B cell (primary cell): ENCODE results near the gene TRIM2. TPM values are rescaled to one million over a fixed set of nuclear protein-coding genes. Genes with fewer than 3 reads are reported as not detected.

ENCODE experiments used
- ATAC-seq: fragments of 200-7000 bp; cut with Tn5 transposase; one replicate; pipeline ENCODE4 v1.10.0; 2021; ENCODE audit warnings: low read depth, mild to moderate bottlenecking, moderate number of reproducible peaks, moderate library complexity
- CTCF ChIA-PET: fragments of 350-600 bp; sonication (Branson Sonifier 250); formaldehyde crosslinking; loops from one replicate; lab custom pipeline; 2021; ENCODE audit warnings: antibody characterized with exemption, inconsistent platforms; lab: Charles Lee
- POLR2A ChIA-PET: fragments of 350-600 bp; sonication (Branson Sonifier 250); formaldehyde crosslinking; loops from one replicate; lab custom pipeline; 2021; ENCODE audit warnings: antibody characterized with exemption; lab: Charles Lee
- DNase-seq: peaks from one replicate; pipeline ENCODE4 v3.0.0; 2013
- H2AFZ ChIP-seq: 2 replicates; pipeline ENCODE4 v1.6.1; 2012; ENCODE audit warnings: mild to moderate bottlenecking, low read depth, low read length; ENCODE audit not compliant: insufficient read depth, poor library complexity, severe bottlenecking
- H3K27ac ChIP-seq, 2 donors: 1 replicate in 1 of 2; 2 replicates in 1 of 2; pipeline ENCODE4 v1.5.1; 2012 to 2013; ENCODE audit warnings: low read length in 2 of 2, mild to moderate bottlenecking in 2 of 2, moderate library complexity in 1 of 2
- H3K27me3 ChIP-seq, 4 experiments: fragments of 200-600 bp in 1 of 4; sonication (generic) in 1 of 4; replicated peaks in 1 of 4; 1 replicate in 2 of 4; 2 replicates in 2 of 4; pipeline versions ENCODE4 v1.6.1 to v1.7.0; 2013 to 2016; ENCODE audit warnings: low read length in 3 of 4, mild to moderate bottlenecking in 2 of 4, mixed read lengths in 1 of 4, moderate library complexity in 1 of 4; ENCODE audit not compliant: insufficient read depth in 4 of 4, control insufficient read depth in 3 of 4; ENCODE audit errors: control extremely low read depth in 1 of 4
- H3K36me3 ChIP-seq, 2 experiments: replicated peaks in 1 of 2; 1 replicate in 1 of 2; 2 replicates in 1 of 2; pipeline versions ENCODE4 v1.6.1 to v1.7.1; 2013; ENCODE audit warnings: low read length in 1 of 2; ENCODE audit not compliant: insufficient read depth in 2 of 2, control insufficient read depth in 1 of 2; ENCODE audit errors: control extremely low read depth in 1 of 2, extremely low read depth in 1 of 2
- H3K4me1 ChIP-seq, 2 donors: fragments of 200-600 bp in 1 of 2; sonication (generic) in 1 of 2; 1 replicate in 1 of 2; 2 replicates in 1 of 2; pipeline versions ENCODE4 v1.5.1 to v1.6.1; 2013 to 2017; ENCODE audit warnings: low read length in 2 of 2; ENCODE audit not compliant: control insufficient read depth in 2 of 2, insufficient read depth in 2 of 2
- H3K4me2 ChIP-seq: replicated peaks from 2 replicates; pipeline ENCODE3; 2012; ENCODE audit warnings: mild to moderate bottlenecking, low read depth, low read length; ENCODE audit not compliant: poor library complexity, severe bottlenecking
- H3K4me3 ChIP-seq, 5 experiments: fragments of 200-600 bp in 1 of 5; sonication (generic) in 1 of 5; 1 replicate in 3 of 5; 2 replicates in 2 of 5; pipeline versions ENCODE4 v1.5.1 to v1.7.0; 2011 to 2016; ENCODE audit warnings: low read length in 4 of 5, mild to moderate bottlenecking in 4 of 5, low read depth in 2 of 5, control low read depth in 1 of 5, moderate library complexity in 1 of 5; ENCODE audit not compliant: insufficient read depth in 1 of 5; ENCODE audit errors: control extremely low read depth in 1 of 5, extremely low read depth in 1 of 5
- H3K79me2 ChIP-seq: fragments of 200-600 bp; sonication (generic); one replicate; pipeline ENCODE4 v1.6.0; 2016; ENCODE audit warnings: low read length; ENCODE audit not compliant: control insufficient read depth, insufficient read depth
- H3K9ac ChIP-seq: fragments of 200-600 bp; sonication (generic); 2 replicates; pipeline ENCODE4 v1.6.1; 2017; ENCODE audit warnings: mild to moderate bottlenecking, low read length, moderate library complexity
- H3K9me3 ChIP-seq, 3 donors: one replicate each; pipeline versions ENCODE4 v1.6.1 to v1.7.1; 2013; ENCODE audit warnings: low read length in 2 of 3; ENCODE audit not compliant: control insufficient read depth in 2 of 3, insufficient read depth in 1 of 3; ENCODE audit errors: control extremely low read depth in 1 of 3
- H4K20me1 ChIP-seq: 2 replicates; pipeline ENCODE4 v1.6.0; 2012; ENCODE audit warnings: mild to moderate bottlenecking, low read length; ENCODE audit not compliant: insufficient read depth, control insufficient read depth, poor library complexity, severe bottlenecking
- H3K27ac Mint-ChIP-seq: one replicate; pipeline ENCODE4 v1.8.0; 2021; ENCODE audit warnings: mixed read lengths
- H3K27me3 Mint-ChIP-seq: one replicate; pipeline ENCODE4 v1.8.0; 2021; ENCODE audit warnings: mixed read lengths
- H3K4me1 Mint-ChIP-seq: one replicate; pipeline ENCODE4 v1.8.0; 2021; ENCODE audit warnings: mixed read lengths
- H3K4me3 Mint-ChIP-seq: one replicate; pipeline ENCODE4 v1.8.0; 2021; ENCODE audit warnings: mixed read lengths
- H3K9me3 Mint-ChIP-seq: one replicate; pipeline ENCODE4 v1.8.0; 2022; ENCODE audit warnings: mixed read lengths; ENCODE audit not compliant: insufficient read depth
- EZH2 ChIP-seq: IDR thresholded peaks from 2 replicates; pipeline ENCODE4 v1.6.1; 2012; ENCODE audit warnings: borderline replicate concordance, low read depth, mild to moderate bottlenecking, moderate library complexity, low read length; ENCODE audit not compliant: insufficient read depth, poor library complexity, severe bottlenecking
- WGBS: methylation state at CpG from one replicate; pipeline ENCODE4 v1.1.5; 2013; ENCODE audit warnings: missing lambda C conversion rate; ENCODE audit not compliant: insufficient coverage; 5-methylcytosine and 5-hydroxymethylcytosine counted together
- intact Hi-C: fragments of 100-400 bp; cut with micrococcal nuclease; formaldehyde crosslinking; loops from one replicate; pipeline ENCODE4 v1.10.0; 2022
- polyA plus RNA-seq: library from polyadenylated mRNA; depleted of rRNA; stranded (reverse); fragments of >200 nt; gene quantifications from 2 replicates; pipeline ENCODE4 v1.2.3, GENCODE V29; 2012
- total RNA-seq, 2 donors: library from RNA; stranded (reverse); fragments of 120-200 nt in 1 of 2; gene quantifications; 1 replicate in 1 of 2; 2 replicates in 1 of 2; pipeline versions ENCODE4 v1.2.3 to v1.2.4, GENCODE V29; 2013 to 2022
- TF ChIP-seq, protein P1 (sequence below): fragments of 200-600 bp; IDR thresholded peaks from one replicate; pipeline ENCODE4 v1.8.0; 2022; ENCODE audit warnings: antibody characterized with exemption, mild to moderate bottlenecking

TRIM2 gene
- total and polyA plus RNA-seq, 2 donors (not counting 1 experiment from before 2014, with no cell fraction given): 1.2 to 6.4 TPM

DNA sequence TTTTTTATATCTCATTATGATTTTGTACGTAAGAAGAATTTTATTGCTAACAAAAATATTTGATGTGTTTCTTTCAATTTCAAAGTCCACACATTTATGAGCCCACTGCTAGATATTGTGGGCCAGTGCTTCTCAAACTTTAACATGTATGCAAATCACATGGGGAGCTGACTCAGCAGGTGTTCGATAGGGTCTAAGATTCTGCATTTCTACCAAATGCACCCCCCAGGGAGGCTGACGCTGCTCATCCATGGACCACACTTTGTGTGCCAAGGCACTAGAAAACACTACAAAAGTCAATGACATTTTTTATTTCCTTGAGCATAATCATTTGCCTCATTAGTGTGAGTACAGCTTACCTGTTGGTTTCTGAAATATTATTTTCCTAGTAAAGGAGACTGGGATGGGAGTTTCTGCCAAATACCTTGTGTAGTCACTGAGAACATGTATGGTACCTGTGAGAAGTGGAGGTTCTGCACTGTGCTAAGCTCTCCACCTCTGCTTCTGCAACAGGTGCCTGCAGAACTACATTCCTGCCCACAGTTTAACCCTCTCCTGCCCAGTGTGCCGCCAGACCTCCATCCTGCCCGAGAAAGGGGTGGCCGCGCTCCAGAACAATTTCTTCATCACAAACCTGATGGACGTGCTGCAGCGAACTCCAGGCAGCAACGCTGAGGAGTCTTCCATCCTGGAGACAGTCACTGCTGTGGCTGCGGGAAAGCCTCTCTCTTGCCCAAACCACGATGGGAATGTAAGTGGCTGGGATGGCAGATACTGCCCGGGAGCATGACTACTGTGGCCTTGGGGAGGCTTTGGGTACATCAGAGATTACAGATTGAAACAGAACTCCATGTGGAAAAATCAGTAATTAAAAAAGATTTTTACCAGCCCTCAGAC is 71.4 kb downstream of the TRIM2 start:
- no peak overlapping the region for H3K4me3 ChIP-seq
- 87% methylated on average over 11 of the region's 13 CpGs for WGBS
- H3K9ac ChIP-seq: no peak overlapping the region
- H3K4me2 ChIP-seq: no peak overlapping the region
- ChIA-PET CTCF (no interaction called here), POLR2A (interaction anchor here (0.6 kb wide), 1 partner anchor 28 kb away, joined by 3 read pairs; no protein-coding TSS in a partner anchor)
- intact Hi-C loops: no loop called here
- no peaks in the 10 kb centered on the region for H3K27me3 ChIP-seq
- Mint-ChIP-seq H3K4me1 (no peaks in the 10 kb centered on the region), H3K27me3 (no peaks in the 10 kb centered on the region), H3K4me3 (no peak overlapping the region), H3K9me3 (no peaks in the 10 kb centered on the region), H3K27ac (no peak overlapping the region)
- DNase-seq (no peak), ATAC-seq (no peak)
- no peaks in the 10 kb centered on the region for H4K20me1 ChIP-seq
- H2AFZ ChIP-seq: no peak overlapping the region
- H3K4me1 ChIP-seq: no peaks in the 10 kb centered on the region
- no peaks in the 10 kb centered on the region for H3K36me3 ChIP-seq
- no peak overlapping the region for H3K27ac ChIP-seq
- TF ChIP-seq EZH2: no peak
- TF ChIP-seq, protein P1, sequence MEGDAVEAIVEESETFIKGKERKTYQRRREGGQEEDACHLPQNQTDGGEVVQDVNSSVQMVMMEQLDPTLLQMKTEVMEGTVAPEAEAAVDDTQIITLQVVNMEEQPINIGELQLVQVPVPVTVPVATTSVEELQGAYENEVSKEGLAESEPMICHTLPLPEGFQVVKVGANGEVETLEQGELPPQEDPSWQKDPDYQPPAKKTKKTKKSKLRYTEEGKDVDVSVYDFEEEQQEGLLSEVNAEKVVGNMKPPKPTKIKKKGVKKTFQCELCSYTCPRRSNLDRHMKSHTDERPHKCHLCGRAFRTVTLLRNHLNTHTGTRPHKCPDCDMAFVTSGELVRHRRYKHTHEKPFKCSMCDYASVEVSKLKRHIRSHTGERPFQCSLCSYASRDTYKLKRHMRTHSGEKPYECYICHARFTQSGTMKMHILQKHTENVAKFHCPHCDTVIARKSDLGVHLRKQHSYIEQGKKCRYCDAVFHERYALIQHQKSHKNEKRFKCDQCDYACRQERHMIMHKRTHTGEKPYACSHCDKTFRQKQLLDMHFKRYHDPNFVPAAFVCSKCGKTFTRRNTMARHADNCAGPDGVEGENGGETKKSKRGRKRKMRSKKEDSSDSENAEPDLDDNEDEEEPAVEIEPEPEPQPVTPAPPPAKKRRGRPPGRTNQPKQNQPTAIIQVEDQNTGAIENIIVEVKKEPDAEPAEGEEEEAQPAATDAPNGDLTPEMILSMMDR: no peak
- H3K79me2 ChIP-seq: no peaks in the 10 kb centered on the region
- no peaks in the 10 kb centered on the region for H3K9me3 ChIP-seq

DNA sequence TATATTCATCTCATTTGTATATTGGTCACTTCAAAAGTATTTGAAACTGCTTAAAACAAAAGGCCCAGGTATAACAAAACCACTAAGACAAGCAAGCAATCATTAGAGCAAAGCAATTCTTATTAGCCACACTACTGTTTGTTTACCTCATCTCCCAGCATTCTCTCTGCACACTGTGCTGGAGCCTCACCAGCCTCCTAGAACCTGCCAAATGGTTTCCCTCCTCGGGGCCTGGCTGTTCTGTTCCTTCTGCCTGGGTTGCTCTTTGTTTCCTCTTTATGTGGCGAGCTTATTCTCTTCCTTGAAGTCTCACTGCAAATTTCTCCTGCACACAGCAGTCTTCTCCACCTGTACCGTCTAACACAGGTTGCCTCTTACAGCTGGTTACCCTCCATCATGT is 72.7 kb downstream of the TRIM2 start:
- ChIA-PET POLR2A (no interaction called here), CTCF (no interaction called here)
- no peak overlapping the region for H3K4me3 ChIP-seq
- H3K9ac ChIP-seq: no peak overlapping the region
- Mint-ChIP-seq H3K9me3 (no peaks in the 10 kb centered on the region), H3K4me3 (no peak overlapping the region), H3K4me1 (no peaks in the 10 kb centered on the region), H3K27ac (no peak overlapping the region), H3K27me3 (no peaks in the 10 kb centered on the region)
- TF ChIP-seq, protein P1: no peak
- TF ChIP-seq EZH2: no peak
- H3K36me3 ChIP-seq: no peaks in the 10 kb centered on the region
- no peaks in the 10 kb centered on the region for H3K9me3 ChIP-seq
- H3K27me3 ChIP-seq: no peaks in the 10 kb centered on the region
- H4K20me1 ChIP-seq: no peaks in the 10 kb centered on the region
- intact Hi-C loops: no loop called here
- no peak for ATAC-seq
- no peak overlapping the region for H2AFZ ChIP-seq
- no peaks in the 10 kb centered on the region for H3K4me1 ChIP-seq
- H3K27ac ChIP-seq: no peak overlapping the region
- 65% methylated on average over 2 of the region's 3 CpGs for WGBS
- no peak overlapping the region for H3K4me2 ChIP-seq
- H3K79me2 ChIP-seq: no peaks in the 10 kb centered on the region
- DNase-seq: no peak
